ENCODE measurements around the gene KRTAP9-7.

Gene KRTAP9-7

GRCh38 chr17:41271858-41272257 is 3.6 kb upstream of the KRTAP9-7 start:
- DNase-seq (ENCODE audit: low read depth), result no peak

- no peak for DNase-seq (ENCODE audit: low read depth)
Observed at GRCh38 chr17:41278176-41278955, 2.9 kb downstream of the KRTAP9-7 start.

DNA sequence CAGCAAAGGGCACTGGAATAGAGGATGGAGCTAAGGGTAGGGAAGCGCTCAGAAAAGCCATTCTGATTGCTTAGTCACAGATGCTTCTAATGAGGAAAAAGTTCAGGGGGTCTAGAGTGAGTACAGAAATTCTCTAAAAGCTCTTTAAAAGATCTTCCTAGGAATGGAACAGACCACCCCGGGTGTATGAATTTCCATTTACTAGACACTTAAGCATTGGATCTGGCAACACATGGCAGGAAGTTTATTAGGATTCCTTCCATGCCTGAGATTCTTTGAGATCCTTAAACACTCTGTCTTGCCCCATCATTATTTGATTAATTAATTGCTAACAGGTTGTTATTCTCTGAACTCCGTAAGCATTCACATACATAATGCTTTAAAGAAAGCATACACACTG is 8.5 kb downstream of the KRTAP9-7 start:
- DNase-seq (ENCODE audit: low read depth), result peak; percentile 20

DNA sequence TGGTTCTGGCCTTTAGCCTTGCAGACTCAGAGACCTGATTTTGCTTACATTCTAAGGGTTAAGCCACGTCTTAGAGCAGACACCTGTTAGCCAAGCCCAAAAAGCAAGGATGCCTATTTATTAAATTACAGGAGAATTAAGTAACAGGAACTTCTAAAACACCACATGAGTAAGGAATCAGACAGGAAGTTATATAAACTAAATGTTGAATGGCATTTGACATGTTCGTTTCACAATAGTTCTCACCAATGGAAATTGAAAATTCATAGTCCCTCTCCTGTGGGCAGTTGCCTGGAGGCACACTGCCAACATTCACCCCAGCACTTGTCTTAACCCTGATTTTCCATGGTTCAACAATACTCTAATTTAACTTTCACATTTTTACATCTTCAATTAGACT is 9.0 kb downstream of the KRTAP9-7 start:
- no peak for DNase-seq (ENCODE audit: low read depth)

GRCh38 chr17:41287050-41287449 is 11.6 kb downstream of the KRTAP9-7 start:
- DNase-seq (ENCODE audit: low read depth), result no peak

- DNase-seq (ENCODE audit: low read depth), result no peak
Observed at GRCh38 chr17:41294016-41294415, 18.5 kb downstream of the KRTAP9-7 start.

DNA sequence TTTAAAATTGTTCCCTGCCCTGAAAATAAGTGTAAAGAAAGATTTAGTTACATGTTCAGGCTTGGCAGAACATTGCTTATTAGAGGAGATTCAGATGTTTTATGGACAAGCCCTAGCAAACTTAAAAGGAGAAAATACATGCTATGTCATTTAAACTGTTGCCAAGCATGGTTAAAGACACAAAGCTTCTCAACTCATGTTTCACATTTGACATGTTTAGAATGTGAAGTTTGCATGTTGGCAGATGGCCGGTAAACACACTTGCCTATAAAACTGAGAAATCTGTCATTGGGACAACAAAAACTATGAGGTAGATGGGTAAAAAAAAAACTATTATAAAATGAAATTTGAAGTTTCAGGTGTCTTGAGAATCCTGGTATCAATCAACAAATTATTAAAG is 21.3 kb downstream of the KRTAP9-7 start:
- DNase-seq (ENCODE audit: low read depth), result no peak

DNA sequence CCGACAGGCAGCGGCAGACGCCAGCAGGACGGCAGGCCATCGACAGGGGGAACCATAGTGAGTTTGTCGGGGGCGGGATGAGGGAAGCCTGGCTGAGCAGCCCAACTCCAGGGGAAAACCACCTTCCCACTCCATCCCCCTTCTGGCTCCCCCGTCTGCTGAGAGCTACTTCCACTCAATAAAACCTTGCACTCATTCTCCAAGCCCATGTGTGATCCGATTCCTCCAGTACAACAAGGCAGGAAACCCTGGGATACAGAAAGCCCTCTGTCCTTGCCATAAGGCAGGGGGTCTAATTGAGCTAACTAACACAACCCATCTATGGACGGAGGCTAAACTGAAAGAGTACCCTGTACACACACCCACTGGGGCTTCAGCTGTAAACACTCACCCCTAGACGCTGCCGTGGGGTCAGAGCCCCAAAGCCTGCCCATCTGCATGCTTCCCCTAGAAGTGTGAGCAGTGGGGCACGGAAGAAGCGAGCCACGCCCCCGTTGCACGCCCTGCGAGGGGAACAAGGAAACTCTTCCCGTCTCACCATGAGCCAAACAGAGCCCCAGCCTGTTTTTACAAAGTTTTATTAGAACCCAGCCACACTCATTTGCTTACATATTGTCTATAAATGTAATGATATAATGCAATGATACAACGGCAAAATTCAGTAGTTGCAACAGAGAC is 23.1 kb downstream of the KRTAP9-7 start:
- DNase-seq (ENCODE audit: low read depth), result no peak

DNA sequence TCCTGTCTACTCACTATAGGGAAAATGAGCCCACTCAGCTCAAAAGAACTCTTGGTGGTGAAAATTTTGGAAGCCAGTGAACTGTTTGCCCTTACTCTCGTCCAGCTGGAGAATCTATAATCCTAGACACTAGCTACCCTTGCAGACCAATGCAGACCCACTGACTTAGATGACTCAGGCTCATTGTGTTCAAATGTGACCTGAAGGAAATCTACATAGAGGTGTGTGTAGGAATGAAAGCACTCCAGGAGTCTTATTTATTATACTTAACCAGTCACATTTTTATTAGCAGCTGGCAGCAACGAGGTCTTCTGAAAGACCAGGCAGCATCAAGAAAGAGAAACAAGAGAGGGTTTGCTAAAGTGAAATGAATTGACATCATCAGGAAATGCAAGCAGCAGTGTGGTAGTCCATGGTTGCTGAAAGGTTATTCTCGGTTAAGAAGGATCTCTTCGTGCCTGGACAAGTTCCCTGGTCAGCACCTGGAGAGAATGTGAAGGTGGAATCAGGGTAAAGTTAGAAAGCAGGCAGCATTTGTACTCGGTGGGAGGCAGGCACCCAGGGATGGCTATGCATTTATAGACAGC is 25.8 kb downstream of the KRTAP9-7 start:
- no peak for DNase-seq (ENCODE audit: low read depth)

DNA sequence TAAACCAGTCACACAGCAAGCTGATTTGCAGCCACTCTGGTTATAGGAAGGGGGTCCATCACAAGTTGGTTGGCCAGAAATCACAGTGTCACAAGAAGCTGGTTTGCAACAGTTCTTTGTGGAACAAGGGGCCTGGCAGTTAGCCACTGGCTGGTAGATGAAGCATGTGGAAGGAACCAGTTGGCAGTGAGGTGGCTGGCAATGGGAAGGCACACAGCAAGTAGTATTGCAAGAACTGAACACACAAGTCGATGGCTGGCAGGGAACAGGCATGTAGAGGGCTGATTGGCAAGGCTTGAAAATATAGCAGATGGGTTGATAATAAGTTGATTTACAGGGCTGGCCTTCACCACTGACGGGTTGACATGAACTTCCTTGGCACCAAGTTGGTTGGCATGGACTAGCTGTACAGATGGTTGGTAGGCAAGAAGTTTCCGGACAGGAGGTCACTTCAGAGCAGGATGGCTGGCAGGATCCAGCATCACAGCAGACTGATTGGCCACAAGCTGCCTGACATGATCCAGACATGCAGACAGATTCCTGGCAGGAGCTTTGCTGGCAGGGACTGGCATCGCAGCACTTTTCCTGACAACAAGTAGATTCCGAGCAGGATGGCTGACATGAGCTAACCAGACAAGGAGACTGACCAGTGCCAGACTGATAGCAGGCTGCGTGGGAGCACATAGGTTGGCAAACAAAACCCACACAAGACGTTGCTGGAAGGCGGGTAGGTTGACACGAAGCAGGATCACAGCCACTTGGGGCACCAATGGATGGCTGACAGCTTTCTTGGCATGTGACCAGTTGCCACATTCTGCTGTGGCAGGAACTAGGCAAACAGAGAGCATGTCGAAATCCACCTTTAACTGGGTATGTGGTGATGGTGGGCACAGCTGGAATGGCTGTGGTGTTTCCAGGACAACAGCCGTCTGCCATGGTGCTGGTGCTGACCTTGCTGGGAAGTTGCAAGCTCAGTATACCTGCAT is 26.7 kb downstream of the KRTAP9-7 start, which contains the start of gene KRTAP29-1:
Gene KRTAP29-1 (minus strand): TSS at position 936 of the 986 bp plus-strand sequence. CDS start 0 bp downstream, at position 936.
- DNase-seq (ENCODE audit: low read depth), result no peak

DNA sequence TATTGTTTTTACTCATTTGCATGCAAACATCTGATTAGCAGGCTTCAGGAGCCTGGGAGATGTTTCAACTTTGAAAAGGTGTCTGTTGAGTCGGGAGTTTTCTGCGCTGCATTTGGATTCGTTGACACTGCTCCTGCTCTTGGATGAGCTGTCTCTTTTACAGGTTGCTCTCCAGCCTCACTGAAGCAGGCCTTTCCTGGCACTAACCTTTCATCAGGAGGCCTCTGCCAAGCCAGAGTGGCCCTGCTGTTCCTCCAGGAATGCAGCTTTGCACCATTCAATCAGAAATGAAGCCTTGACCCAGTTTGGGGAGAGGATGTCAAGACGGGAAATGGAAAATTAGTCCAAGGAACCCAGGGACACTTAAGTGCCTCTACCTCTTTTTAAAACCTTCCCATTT is 27.5 kb downstream of the KRTAP9-7 start:
- no peak for DNase-seq (ENCODE audit: low read depth)

- DNase-seq (ENCODE audit: low read depth), result no peak
Observed at GRCh38 chr17:41304091-41304490, 28.6 kb downstream of the KRTAP9-7 start.

DNA sequence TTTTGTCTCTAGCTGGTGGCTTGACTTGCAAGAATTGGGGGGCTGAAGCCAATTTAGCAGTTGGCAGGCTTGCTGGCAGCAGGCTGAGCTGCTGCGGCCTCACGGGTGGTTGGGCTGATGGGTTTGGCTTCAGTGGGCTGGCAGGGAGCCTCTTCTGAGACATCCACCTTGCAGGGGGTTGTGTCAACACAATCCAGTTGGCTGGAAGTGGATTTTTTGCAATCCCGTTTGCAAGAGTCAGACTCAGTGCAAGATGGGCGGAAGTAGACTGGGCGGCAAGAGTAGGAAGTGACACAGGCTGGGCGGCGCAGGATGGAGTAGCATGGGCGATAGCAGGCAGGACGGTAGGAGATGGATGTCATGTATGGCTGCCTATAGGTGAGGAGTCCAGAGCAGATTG is 32.1 kb downstream of the KRTAP9-7 start:
- DNase-seq (ENCODE audit: low read depth), result no peak

DNA sequence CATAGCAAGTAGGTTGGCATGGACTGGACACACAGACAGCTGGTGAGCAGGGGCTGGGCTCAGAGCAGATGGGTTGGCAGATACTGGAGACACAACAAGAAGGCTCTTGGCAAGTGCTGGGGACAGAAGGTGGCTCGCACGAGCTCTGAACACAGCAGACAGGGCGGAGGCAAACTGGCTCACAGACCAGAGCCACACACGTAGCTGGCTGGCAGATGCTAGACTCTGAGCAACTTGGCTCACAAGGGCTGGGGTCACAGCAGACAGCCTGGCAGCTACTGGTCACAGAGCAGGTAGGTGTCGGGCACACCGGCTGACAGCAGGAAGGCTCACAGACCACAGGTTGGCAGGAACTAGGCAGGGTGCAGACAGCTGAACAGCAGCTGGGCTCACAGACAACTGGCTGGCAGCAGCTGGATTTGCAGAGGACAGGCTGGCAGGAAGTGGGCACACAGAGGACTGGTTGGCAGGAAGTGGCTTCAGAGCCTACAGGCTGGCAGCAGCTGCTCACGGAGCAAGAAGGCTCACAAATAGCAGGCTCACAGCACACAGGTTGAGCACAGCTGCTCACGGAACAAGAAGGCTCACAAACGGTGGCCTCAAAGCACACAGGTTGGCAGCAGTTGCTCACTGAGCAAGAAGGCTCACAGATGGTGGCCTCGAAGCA is 32.9 kb downstream of the KRTAP9-7 start:
- no peak for DNase-seq (ENCODE audit: low read depth)

- no peak for DNase-seq (ENCODE audit: low read depth)
Observed at GRCh38 chr17:41308918-41309359, 33.4 kb downstream of the KRTAP9-7 start, which contains the start of gene KRTAP16-1. TSS of gene KRTAP16-1 (minus strand) at chr17:41309309. CDS start at chr17:41309253, 56 bp downstream.

GRCh38 chr17:41311111-41311510 is 35.6 kb downstream of the KRTAP9-7 start:
- DNase-seq (ENCODE audit: low read depth), result no peak

- DNase-seq (ENCODE audit: low read depth), result no peak
Observed at GRCh38 chr17:41315204-41315794, 39.8 kb downstream of the KRTAP9-7 start, which contains the start of gene KRTAP17-1. TSS of gene KRTAP17-1 (minus strand) at chr17:41315710. CDS start at chr17:41315650, 60 bp downstream.

GRCh38 chr17:41315814-41316445 is 40.4 kb downstream of the KRTAP9-7 start:
- DNase-seq (ENCODE audit: low read depth), result no peak

GRCh38 chr17:41318231-41318630 is 42.7 kb downstream of the KRTAP9-7 start:
- no peak for DNase-seq (ENCODE audit: low read depth)
